HG03060 (cell line): Measurements from ENCODE around the gene PLCE1.

ENCODE experiments used
- ATAC-seq: cut with Tn5 transposase; IDR thresholded peaks from one replicate; pipeline ENCODE4 v1.9.1; 2021; ENCODE audit warnings: low read depth, moderate number of reproducible peaks; ENCODE audit not compliant: unreplicated experiment

Gene PLCE1

GRCh38 chr10:94016727-94017714, 23.3 kb downstream of the PLCE1 start:
- no peak for ATAC-seq

GRCh38 chr10:94018107-94018506, 24.4 kb downstream of the PLCE1 start:
- ATAC-seq: no peak

- no peak for ATAC-seq
Measured at GRCh38 chr10:94023906-94024305, 30.2 kb downstream of the PLCE1 start.

GRCh38 chr10:94024407-94024806, 30.7 kb downstream of the PLCE1 start:
- no peak for ATAC-seq

- no peak for ATAC-seq
Measured at GRCh38 chr10:94025806-94026205, 32.1 kb downstream of the PLCE1 start.

GRCh38 chr10:94027197-94027596, 33.5 kb downstream of the PLCE1 start:
- no peak for ATAC-seq

DNA sequence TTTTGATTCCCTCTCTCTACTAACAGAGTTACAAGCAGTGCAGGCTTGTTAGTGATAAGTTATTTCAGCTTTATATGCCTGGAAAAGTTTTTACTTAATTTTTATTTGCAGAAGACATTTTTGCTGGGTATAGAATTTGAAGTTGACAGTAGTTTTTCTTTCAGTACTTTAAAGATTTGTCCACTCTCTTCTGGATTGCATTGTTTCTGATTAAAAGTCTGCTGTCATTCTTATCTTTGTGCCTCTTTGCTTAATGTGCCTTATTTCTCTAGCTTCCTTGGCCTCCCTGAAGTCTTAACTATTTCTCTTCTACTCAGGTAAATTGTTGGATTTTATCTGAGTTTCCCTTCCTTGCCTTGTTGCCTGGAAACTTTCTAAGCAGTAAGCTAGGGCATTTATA, 36.2 kb downstream of the PLCE1 start:
- no peak for ATAC-seq

- ATAC-seq: no peak
Measured at GRCh38 chr10:94035982-94036765, 42.4 kb downstream of the PLCE1 start.

- ATAC-seq: no peak
Measured at GRCh38 chr10:94036766-94037033, 43.0 kb downstream of the PLCE1 start.

- no peak for ATAC-seq
Measured at GRCh38 chr10:94037286-94037685, 43.6 kb downstream of the PLCE1 start.

- no peak for ATAC-seq
Measured at GRCh38 chr10:94038024-94038423, 44.3 kb downstream of the PLCE1 start.

GRCh38 chr10:94041206-94041605, 47.5 kb downstream of the PLCE1 start:
- no peak for ATAC-seq

GRCh38 chr10:94042001-94042833, 48.5 kb downstream of the PLCE1 start:
- ATAC-seq: no peak

DNA sequence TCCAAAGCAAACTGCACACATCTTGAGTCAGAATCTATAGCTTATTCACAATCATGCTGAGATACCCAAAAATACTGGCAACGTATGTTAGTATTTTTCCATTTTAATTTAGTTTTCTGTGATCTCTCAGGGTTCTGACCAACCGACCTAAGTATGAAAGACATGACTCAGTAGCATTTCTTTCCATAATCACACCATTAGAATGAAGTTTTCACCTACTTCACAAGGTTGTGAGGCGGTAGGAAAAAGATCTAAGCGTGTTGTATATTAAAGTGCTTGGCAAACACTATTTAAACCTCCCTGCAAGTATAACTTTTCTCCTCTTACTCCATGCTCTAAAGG, 49.1 kb downstream of the PLCE1 start:
- no peak for ATAC-seq
